HG02938 (cell line): ENCODE data around the gene IRF1.
"Not testable (repeated sequence)": the region's sequence is repeated elsewhere in the genome, so short reads cannot be mapped to it uniquely, and the experiment has no call there.

Experiments
- ATAC-seq: cut with Tn5 transposase; IDR thresholded peaks from one replicate; pipeline ENCODE4 v1.9.1; 2021; ENCODE audit warnings: mild to moderate bottlenecking, moderate library complexity; ENCODE audit not compliant: unreplicated experiment

IRF1 gene

GRCh38 chr5:132487841-132488555, 2.6 kb downstream of the IRF1 start:
- no peak for ATAC-seq

GRCh38 chr5:132487095-132487428, 3.5 kb downstream of the IRF1 start:
- no peak for ATAC-seq

GRCh38 chr5:132486318-132487094, 4.1 kb downstream of the IRF1 start:
- ATAC-seq = no peak

- ATAC-seq = no peak
Observed at GRCh38 chr5:132485641-132486317, 4.8 kb downstream of the IRF1 start.

- not testable (repeated sequence) for ATAC-seq
Observed at GRCh38 chr5:132484876-132485640, 5.5 kb downstream of the IRF1 start.

GRCh38 chr5:132484391-132484725, 6.2 kb downstream of the IRF1 start:
- no peak for ATAC-seq

- no peak for ATAC-seq
Observed at GRCh38 chr5:132483661-132484390, 6.7 kb downstream of the IRF1 start.

- no peak for ATAC-seq
Observed at GRCh38 chr5:132483101-132483500, 7.5 kb downstream of the IRF1 start.

GRCh38 chr5:132481596-132482211, 8.9 kb downstream of the IRF1 start:
- ATAC-seq = no peak

- ATAC-seq = no peak
Observed at GRCh38 chr5:132480893-132481595, 9.5 kb downstream of the IRF1 start.

GRCh38 chr5:132480546-132480892, 10.1 kb downstream of the IRF1 start:
- no peak for ATAC-seq

- no peak for ATAC-seq
Observed at GRCh38 chr5:132480042-132480441, 10.5 kb downstream of the IRF1 start.

GRCh38 chr5:132479111-132479951, 11.2 kb downstream of the IRF1 start:
- peak; percentile 43 for ATAC-seq

- ATAC-seq = no peak
Observed at GRCh38 chr5:132478366-132478871, 12.2 kb downstream of the IRF1 start.

GRCh38 chr5:132477784-132478365, 12.7 kb downstream of the IRF1 start:
- ATAC-seq = no peak

- ATAC-seq = no peak
Observed at GRCh38 chr5:132476876-132477781, 13.4 kb downstream of the IRF1 start.
